ENCODE results near the gene HMGB4. TPM values are rescaled to one million over a fixed set of nuclear protein-coding genes. Genes with fewer than 3 reads are reported as not detected.

The HMGB4 gene
- not detected for total RNA-seq (2021; ENCODE audit: unreplicated experiment)
- not detected for polyA plus RNA-seq (2012; ENCODE audit: insufficient read length)
- not detected for Bru-seq, nascent RNA
- BruChase-seq, experiment 1, labeled RNA remaining after a 2-hour chase = not detected
- not detected for BruChase-seq, experiment 2, labeled RNA remaining after a 6-hour chase
- long read RNA-seq = 0 reads

GRCh38 chr1:33863779-33864178 lies at the start of gene HMGB4:
HMGB4 (plus strand) TSS chr1:33864079; CDS start chr1:33864192, 113 bp downstream.
- H3K4me3 ChIP-seq (ENCODE audit: low read depth in 2 of 2, low read length in 2 of 2) = no peak within 1 kb of the TSS
- H3K27me3 ChIP-seq (ENCODE audit: control insufficient read depth, insufficient read depth, low read length) = no peaks in the 10 kb centered on the region; the same call in 1 of the 2 replicates
- H3K36me3 ChIP-seq (ENCODE audit: control insufficient read depth, insufficient read depth, low read length) = no peaks in the 10 kb centered on the region
- ChIA-PET CTCF (no interaction called here), POLR2A (no interaction called here)
- BruUV-seq (replicated peaks) = no TSS peak
- in situ Hi-C loops (cut with HindIII; ENCODE audit: low pct_unique_long_range_greater_than_20kb, low sequenced_read_pairs) (no loop called here), intact Hi-C loops (cut with micrococcal nuclease; ENCODE audit: unreplicated experiment) (no loop called here)
- no peak for TF ChIP-seq CTCF (IDR thresholded peaks at IDR 0.05)
- TF ChIP-seq TCF7L2 (IDR thresholded peaks at IDR 0.05; ENCODE audit: low read depth, low read length) = no peak
- no peak for TF ChIP-seq REST (IDR thresholded peaks at IDR 0.05; ENCODE audit: insufficient read depth in 1 of 2, low read depth in 2 of 2, low read length in 1 of 2)
- no peak for TF ChIP-seq SIN3A (IDR thresholded peaks at IDR 0.05; ENCODE audit: borderline replicate concordance, insufficient read depth, low read depth, low read length)
- TF ChIP-seq POLR2AphosphoS5 (IDR thresholded peaks at IDR 0.05; ENCODE audit: low read depth, low read length) = no peak
- DNase-seq (ENCODE audit: low read depth, low spot score) (no peak), ATAC-seq (no peak)
- H3K27ac ChIP-seq (ENCODE audit: low read length) = no peak within 1 kb of the TSS
- H3K4me1 ChIP-seq (ENCODE audit: control insufficient read depth, insufficient read depth, low read length) = no peaks in the 10 kb centered on the region
- H3K9me3 ChIP-seq (ENCODE audit: control insufficient read depth, insufficient read depth, low read depth, low read length) = no peaks in the 10 kb centered on the region

- BruUV-seq (replicated peaks) = no TSS peak
- DNase-seq (ENCODE audit: low read depth, low spot score) (no peak), ATAC-seq (no peak)
- ChIA-PET POLR2A (no interaction called here), CTCF (no interaction called here)
- in situ Hi-C loops (cut with HindIII; ENCODE audit: low pct_unique_long_range_greater_than_20kb, low sequenced_read_pairs) = no loop called here
- TF ChIP-seq SIN3A (IDR thresholded peaks at IDR 0.05; ENCODE audit: borderline replicate concordance, insufficient read depth, low read depth, low read length) = no peak
- TF ChIP-seq CTCF (IDR thresholded peaks at IDR 0.05) = no peak
- TF ChIP-seq TCF7L2 (IDR thresholded peaks at IDR 0.05; ENCODE audit: low read depth, low read length) = no peak
- TF ChIP-seq POLR2AphosphoS5 (IDR thresholded peaks at IDR 0.05; ENCODE audit: low read depth, low read length) = no peak
- TF ChIP-seq REST (IDR thresholded peaks at IDR 0.05; ENCODE audit: insufficient read depth in 1 of 2, low read depth in 2 of 2, low read length in 1 of 2) = no peak
- Histone ChIP-seq H3K27ac (ENCODE audit: low read length) (no peak overlapping the region), H3K9me3 (ENCODE audit: control insufficient read depth, insufficient read depth, low read depth, low read length) (no peaks in the 10 kb centered on the region), H3K4me3 (ENCODE audit: low read depth in 2 of 2, low read length in 2 of 2) (no peak overlapping the region), H3K36me3 (ENCODE audit: control insufficient read depth, insufficient read depth, low read length) (no peaks in the 10 kb centered on the region), H3K4me1 (ENCODE audit: control insufficient read depth, insufficient read depth, low read length) (no peaks in the 10 kb centered on the region), H3K27me3 (ENCODE audit: control insufficient read depth, insufficient read depth, low read length) (peaks cover 5% of the 10 kb centered on the region; the same call in 1 of the 2 replicates)
- intact Hi-C loops (cut with micrococcal nuclease; ENCODE audit: unreplicated experiment) = no loop called here
Measured at GRCh38 chr1:33814166-33814565, 49.7 kb upstream of the HMGB4 start.
